Measurements from ENCODE around the gene EEA1.

Gene EEA1

GRCh38 chr12:92726850-92727249, 202.2 kb downstream of the EEA1 start:
- no peak for TF ChIP-seq CTCF (conservative IDR thresholded peaks at IDR 0.05)

GRCh38 chr12:92722897-92723296, 206.2 kb downstream of the EEA1 start:
- no peak overlapping the region for H3K27ac ChIP-seq
- TF ChIP-seq CTCF (conservative IDR thresholded peaks at IDR 0.05): no peak

More at GRCh38 chr12:92726850-92727249, 202.2 kb downstream of the EEA1 start:
- H3K27ac ChIP-seq: no peak overlapping the region

DNA sequence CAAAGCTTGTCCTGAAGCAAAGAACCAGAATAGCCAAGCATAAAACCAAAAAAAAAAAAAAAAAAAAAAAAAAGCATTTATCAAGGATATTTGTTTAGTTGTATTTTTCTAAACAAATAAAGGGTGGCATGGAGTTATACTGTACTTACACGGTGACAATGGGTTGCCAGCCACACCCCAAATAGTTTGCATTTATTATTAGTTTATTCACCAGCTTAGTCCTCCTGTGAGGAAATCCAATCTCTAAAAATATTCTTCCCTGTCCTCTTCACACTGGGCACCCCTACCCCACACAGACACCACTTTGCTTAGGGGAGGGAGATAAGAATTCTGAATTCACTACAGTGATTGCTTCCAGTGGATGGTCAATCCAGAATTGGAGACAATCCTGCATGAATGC, 207.4 kb downstream of the EEA1 start:
- H3K27ac ChIP-seq: no peak overlapping the region
- no peak for TF ChIP-seq CTCF (conservative IDR thresholded peaks at IDR 0.05)

- no peak overlapping the region for H3K27ac ChIP-seq
- TF ChIP-seq CTCF (conservative IDR thresholded peaks at IDR 0.05): no peak
Observed at GRCh38 chr12:92721130-92721529, 208.0 kb downstream of the EEA1 start.
